Measurements from ENCODE around the gene GPR158. TPM values are rescaled to one million over a fixed set of nuclear protein-coding genes. Genes with fewer than 3 reads are reported as not detected.

The GPR158 gene
- total and polyA plus RNA-seq, 2 of the 8 experiments (the other 6 are each of a cell fraction or from before 2014, with no cell fraction given): 0.14 to 0.78 TPM

DNA sequence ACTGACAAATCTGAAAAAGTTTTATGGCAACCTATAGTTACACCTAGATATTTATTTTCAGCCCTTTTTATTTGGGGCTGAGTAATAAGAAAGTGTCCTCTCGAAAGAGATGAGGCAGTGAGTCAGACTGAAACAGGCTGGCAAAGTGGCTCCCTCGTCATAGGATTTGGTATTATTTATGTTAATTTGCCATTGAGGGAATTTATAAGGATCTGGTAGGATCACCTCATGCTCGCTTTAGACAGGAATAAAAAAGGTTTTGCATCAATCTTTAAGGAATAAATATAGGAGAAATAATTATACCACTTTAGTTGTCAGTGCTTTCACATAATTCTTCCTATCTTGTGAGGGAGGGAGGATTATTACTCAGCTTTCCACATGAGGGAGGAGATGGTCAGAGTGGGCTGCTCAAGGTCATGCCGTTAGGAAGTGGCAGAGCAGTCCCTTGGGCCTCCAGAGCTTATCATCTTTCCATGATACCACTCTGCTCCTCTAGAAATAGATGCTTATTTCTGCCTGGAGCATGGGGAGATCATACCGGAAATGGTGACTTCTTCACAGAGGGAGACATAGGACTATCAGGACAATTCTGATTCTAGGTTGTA lies 356.8 kb downstream of the GPR158 start:
- Histone ChIP-seq H2BK120ac (replicated peaks; ENCODE audit: low read depth, low read length) (no peak overlapping the region), H3K4me2 (ENCODE audit: insufficient read depth in 1 of 2, low read depth in 2 of 2, low read length in 2 of 2) (no peak overlapping the region), H3K56ac (replicated peaks; ENCODE audit: insufficient read length, low read depth, low read length) (no peak overlapping the region), H3K36me3 (ENCODE audit: control insufficient read depth in 2 of 4, insufficient read depth in 4 of 4, low read length in 3 of 4) (no peaks in the 10 kb centered on the region), H3K4ac (replicated peaks; ENCODE audit: insufficient read length, low read depth, low read length) (no peak overlapping the region), H2BK15ac (ENCODE audit: low read length) (no peak overlapping the region), H3K18ac (ENCODE audit: extremely low read depth, low read length) (no peak overlapping the region), H3K27ac (ENCODE audit: low read depth, low read length) (no peak overlapping the region), H3K23ac (ENCODE audit: insufficient read length) (no peak overlapping the region), H3K9me3 (ENCODE audit: insufficient read depth in 2 of 2, low read depth in 1 of 2, low read length in 1 of 2) (no peaks in the 10 kb centered on the region), H3K79me2 (ENCODE audit: control insufficient read depth in 1 of 2, insufficient read depth in 2 of 2, low read length in 2 of 2) (no peaks in the 10 kb centered on the region), H3K27me3 (replicated peaks in 1 of 4; ENCODE audit: control insufficient read depth in 3 of 4, extremely low read depth in 1 of 4, insufficient read depth in 3 of 4, low read length in 3 of 4) (no peaks in the 10 kb centered on the region), H4K20me1 (replicated peaks in 1 of 2; ENCODE audit: control insufficient read depth in 1 of 2, insufficient read depth in 2 of 2, low read length in 2 of 2) (no peaks in the 10 kb centered on the region), H2AK5ac (ENCODE audit: low read depth, low read length) (no peak overlapping the region), H3K4me1 (replicated peaks in 1 of 4; ENCODE audit: control insufficient read depth in 3 of 4, insufficient read depth in 4 of 4, low read length in 3 of 4) (no peaks in the 10 kb centered on the region), H2BK12ac (ENCODE audit: low read depth, low read length) (no peak overlapping the region), H4K5ac (ENCODE audit: insufficient read length, low read depth, low read length) (no peak overlapping the region), H2BK20ac (ENCODE audit: low read length) (no peak overlapping the region), H3K14ac (ENCODE audit: insufficient read length) (no peak overlapping the region), H4K8ac (ENCODE audit: extremely low read depth, insufficient read depth, low read length) (no peak overlapping the region), H3K23me2 (ENCODE audit: low read depth, low read length) (no peaks in the 10 kb centered on the region), H3K9ac (replicated peaks in 1 of 4; ENCODE audit: extremely low read depth in 1 of 4, low read depth in 3 of 4, low read length in 3 of 4) (no peak overlapping the region), H3K79me1 (ENCODE audit: low read depth, low read length) (no peaks in the 10 kb centered on the region), H2BK5ac (ENCODE audit: low read depth, low read length) (no peak overlapping the region), H2AFZ (ENCODE audit: low read length) (no peak overlapping the region), H3K4me3 (ENCODE audit: extremely low read depth in 1 of 4, insufficient read depth in 2 of 4, low read depth in 3 of 4, low read length in 4 of 4) (no peak overlapping the region), H4K91ac (replicated peaks; ENCODE audit: insufficient read length, low read length) (no peak overlapping the region)
- DNase-seq (ENCODE audit: low read depth in 1 of 2, low spot score in 2 of 2): no peak
- no peak for FAIRE-seq
- 80% methylated on average over 5 of the region's 5 CpGs; no CpG with 5 or more reads in 1 of the 2 experiments for WGBS, 2 experiments (ENCODE audit: extremely low coverage in 1 of 2, insufficient coverage in 1 of 2, insufficient read length in 1 of 2, insufficient replicate concordance in 2 of 2, low coverage in 1 of 2, low lambda C conversion rate in 2 of 2, missing lambda C conversion rate in 1 of 2)
- POLR2A ChIA-PET (ENCODE audit: partially characterized antibody): no interaction called here
- CTCF ChIA-PET (ENCODE audit: partially characterized antibody): no interaction called here
- TF ChIP-seq TAF7 (optimal IDR thresholded peaks at IDR 0.05; ENCODE audit: borderline replicate concordance, low read depth, low read length): no peak
- TF ChIP-seq NANOG (IDR thresholded peaks at IDR 0.05; ENCODE audit: insufficient read depth, low read depth, low read length, poor library complexity, severe bottlenecking): no peak
- no peak for TF ChIP-seq CEBPB (IDR thresholded peaks at IDR 0.05; ENCODE audit: low read depth, low read length)
